Right lobe of liver (tissue), 6 donors: ENCODE data around the gene HOXB8. TPM values are rescaled to one million over a fixed set of nuclear protein-coding genes. Genes with fewer than 3 reads are reported as not detected.
A peak's percentile ranks its signal among the peaks of the same experiment; 100 is the strongest.

Experiments
- ATAC-seq, 4 donors: fragments of 200-7000 bp; cut with Tn5 transposase; one replicate each; pipeline ENCODE4 v1.9.1; 2020; ENCODE audit warnings: mild to moderate bottlenecking in 4 of 4, moderate library complexity in 4 of 4
- DNase-seq, 3 donors: peaks; one replicate each; pipeline ENCODE4 v3.0.0-alpha.2; 2020
- H3K27ac ChIP-seq, 3 donors: fragments of 200-600 bp; one replicate each; pipeline ENCODE4 v1.8.0; 2022
- H3K27me3 ChIP-seq, 2 donors: fragments of 200-600 bp; one replicate each; pipeline ENCODE4 v1.8.0; 2022
- H3K36me3 ChIP-seq, 4 donors: fragments of 200-600 bp; sonication (generic) in 1 of 4; one replicate each; pipeline versions ENCODE4 v1.5.1 to v1.8.0; 2017 to 2022; ENCODE audit warnings: control low read depth in 1 of 4
- H3K4me1 ChIP-seq, 4 donors: fragments of 200-600 bp; sonication (generic) in 1 of 4; one replicate each; pipeline versions ENCODE4 v1.5.1 to v1.8.0; 2017 to 2022; ENCODE audit warnings: control low read depth in 1 of 4
- H3K4me3 ChIP-seq, 3 donors: fragments of 200-600 bp; one replicate each; pipeline ENCODE4 v1.8.0; 2022
- H3K9me3 ChIP-seq, 4 donors: fragments of 200-600 bp; sonication (generic) in 1 of 4; one replicate each; pipeline versions ENCODE4 v1.5.1 to v1.8.0; 2017 to 2022; ENCODE audit warnings: control low read depth in 1 of 4
- CTCF ChIP-seq, 4 donors: fragments of 200-600 bp in 3 of 4; fragments of 450-650 bp in 1 of 4; IDR thresholded peaks; one replicate each; pipeline versions ENCODE4 v1.5.1 to v1.8.0; 2016 to 2022; ENCODE audit warnings: antibody characterized with exemption in 4 of 4, mild to moderate bottlenecking in 2 of 4
- POLR2A ChIP-seq: fragments of 450-650 bp; IDR thresholded peaks from one replicate; pipeline ENCODE4 v1.6.1; 2017; ENCODE audit warnings: antibody characterized with exemption, mild to moderate bottlenecking
- WGBS: methylation state at CpG from one replicate; pipeline ENCODE4 v1.1.6; 2018; ENCODE audit warnings: low coverage, low lambda C conversion rate; ENCODE audit not compliant: insufficient coverage; ENCODE audit errors: missing lambda C conversion rate; 5-methylcytosine and 5-hydroxymethylcytosine counted together
- intact Hi-C, 2 donors: fragments of 100-400 bp; cut with DNase I; formaldehyde crosslinking; loops; one replicate each; pipeline versions ENCODE4 v1.11.2 to v1.14.1; 2022
- total RNA-seq, 6 experiments: library from RNA; depleted of rRNA in 2 of 6; stranded (reverse); fragments of >200 nt in 2 of 6; fragmentation: NEBNext Ultra II Directional in 3 of 6; extraction: Animal tissue kit (Norgen Biotek cat#: 25700) in 3 of 6; gene quantifications; one replicate each; pipeline versions ENCODE4 v1.1.0 to v1.2.4, GENCODE V29; 2016 to 2023
- donor health status: DM: no; HTN: yes; CAD: no.
- donor health status: DM: no; HTN: no; CAD: no.
- donor health status: DM: no; HTN: no; CAD: no.
- donor health status: DM: no; HTN: yes; CAD: no.
- donor health status: DM: no; HTN: yes; CAD: no.

HOXB8 gene
- total RNA-seq, 6 experiments from 2014 or later, result not detected

- Histone ChIP-seq H3K4me3 (no peak overlapping the region), H3K9me3 (no peaks in the 10 kb centered on the region), H3K4me1 (peaks cover 0 to 14% (median 0%) of the 10 kb centered on the region in 4 donors), H3K36me3 (no peaks in the 10 kb centered on the region), H3K27me3 (peaks cover 10 to 70% of the 10 kb centered on the region in 2 donors), H3K27ac (no peak overlapping the region)
- ATAC-seq (no peak), DNase-seq (no peak)
- intact Hi-C loops, result no loop called here
- TF ChIP-seq POLR2A (no peak), CTCF (IDR thresholded peaks at IDR 0.05) (no peak)
- 15% methylated on average over 16 of the region's 21 CpGs for WGBS
These were observed 10.9 kb downstream of the HOXB8 start for GRCh38 chr17:48603959-48604769.

DNA sequence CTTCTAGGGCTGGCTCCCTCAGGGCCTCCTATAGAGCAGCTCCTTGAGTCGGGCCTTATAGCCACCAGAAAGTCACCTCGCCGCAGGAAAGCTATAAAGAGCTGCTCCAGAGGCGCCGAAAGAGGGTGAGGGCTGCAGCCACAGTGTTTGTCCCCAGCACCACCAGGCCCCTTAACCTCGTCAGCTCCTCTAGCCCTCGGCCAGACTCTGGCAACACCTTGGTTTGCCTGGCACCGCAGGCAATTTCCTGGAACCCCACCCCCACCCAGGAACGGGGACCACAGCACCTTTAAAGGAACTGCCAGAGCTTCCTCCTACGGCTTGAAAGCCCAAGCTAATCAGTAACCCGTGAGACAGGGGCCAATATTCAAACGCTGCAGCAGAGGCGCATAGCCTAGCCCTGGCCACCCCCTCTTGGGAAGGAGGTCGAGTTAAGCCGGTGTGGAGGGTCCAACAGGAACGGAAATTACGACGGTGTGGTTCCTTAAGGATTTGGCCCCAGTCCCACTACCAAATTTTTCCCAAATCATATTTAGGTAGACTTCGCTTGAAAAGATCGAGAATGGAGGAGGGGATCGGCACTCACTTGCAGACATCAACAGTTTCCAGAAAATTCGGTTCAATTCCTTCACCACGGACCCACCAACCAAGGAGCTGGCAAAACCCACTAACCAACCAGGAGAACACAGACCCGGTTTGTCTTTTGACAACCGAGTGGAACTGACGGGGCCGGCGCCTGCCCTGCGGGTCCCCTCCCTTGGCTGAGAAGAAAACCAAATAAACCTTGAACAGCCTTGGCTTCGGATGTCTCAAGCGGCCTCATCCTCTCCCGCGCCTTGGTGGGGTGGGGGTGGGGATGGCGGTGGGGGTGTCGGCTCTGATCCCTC is 13.3 kb downstream of the HOXB8 start:
- 10% methylated on average over 23 of the region's 35 CpGs for WGBS
- H3K4me3 ChIP-seq, result no peak overlapping the region
- TF ChIP-seq CTCF (IDR thresholded peaks at IDR 0.05) (no peak), POLR2A (no peak)
- intact Hi-C loops, result no loop called here
- no peaks in the 10 kb centered on the region for H3K36me3 ChIP-seq
- no peak for DNase-seq
- no peak overlapping the region for H3K27ac ChIP-seq
- H3K4me1 ChIP-seq, result peaks cover 0 to 23% (median 0%) of the 10 kb centered on the region in 4 donors
- ATAC-seq, result peak in 2 of 4 donors; percentile 6 to 45
- H3K27me3 ChIP-seq, result peaks cover 6 to 71% of the 10 kb centered on the region in 2 donors
- no peaks in the 10 kb centered on the region for H3K9me3 ChIP-seq

DNA sequence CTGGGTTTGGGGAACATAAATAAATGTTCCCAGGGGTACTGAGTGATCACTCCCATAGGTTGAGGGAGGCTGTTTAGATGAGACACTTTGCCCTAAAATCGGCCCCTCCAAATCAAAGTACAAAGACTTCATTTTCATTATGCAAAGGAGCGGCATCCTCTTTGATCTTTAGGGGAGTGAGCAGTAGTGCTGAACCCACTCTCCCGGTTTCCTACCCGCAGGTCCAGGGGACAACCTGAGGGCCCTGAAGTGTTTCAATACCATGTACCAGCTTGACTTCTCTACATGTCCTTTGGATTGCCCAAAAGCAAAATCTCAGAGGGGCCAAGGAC is 13.9 kb downstream of the HOXB8 start:
- peaks cover 6 to 65% of the 10 kb centered on the region in 2 donors for H3K27me3 ChIP-seq
- no peak for TF ChIP-seq POLR2A
- no peak for TF ChIP-seq CTCF (IDR thresholded peaks at IDR 0.05)
- H3K9me3 ChIP-seq, result no peaks in the 10 kb centered on the region
- intact Hi-C loops, result no loop called here
- no peaks in the 10 kb centered on the region for H3K36me3 ChIP-seq
- H3K4me3 ChIP-seq, result no peak overlapping the region
- peaks cover 0 to 23% (median 0%) of the 10 kb centered on the region in 4 donors for H3K4me1 ChIP-seq
- ATAC-seq (no peak), DNase-seq (no peak)
- H3K27ac ChIP-seq, result no peak overlapping the region
- 26% methylated on average over 4 of the region's 4 CpGs for WGBS

GRCh38 chr17:48600244-48601098 is 14.6 kb downstream of the HOXB8 start:
- no peaks in the 10 kb centered on the region for H3K9me3 ChIP-seq
- no peak overlapping the region for H3K4me3 ChIP-seq
- 53% methylated on average over 10 of the region's 17 CpGs for WGBS
- no peaks in the 10 kb centered on the region for H3K36me3 ChIP-seq
- peaks cover 4 to 59% of the 10 kb centered on the region in 2 donors for H3K27me3 ChIP-seq
- intact Hi-C loops, result no loop called here
- ATAC-seq (no peak), DNase-seq (no peak)
- H3K27ac ChIP-seq, result no peak overlapping the region
- peaks cover 0 to 23% (median 0%) of the 10 kb centered on the region in 4 donors for H3K4me1 ChIP-seq
- TF ChIP-seq CTCF (IDR thresholded peaks at IDR 0.05), result no peak
- no peak for TF ChIP-seq POLR2A
